H9 (cell line): Measurements from ENCODE around the gene NDRG4. TPM values are rescaled to one million over a fixed set of nuclear protein-coding genes. Genes with fewer than 3 reads are reported as not detected.

Source experiments
- DNase-seq: peaks from one replicate; pipeline ENCODE4 v3.0.0-alpha.2; 2017
- H2AFZ ChIP-seq: one replicate; pipeline ENCODE4 v1.6.1; 2013; ENCODE audit warnings: mild to moderate bottlenecking, low read length, control low read depth, moderate library complexity
- H2AK5ac ChIP-seq: 2 replicates; pipeline ENCODE4 v1.6.1; 2013; ENCODE audit warnings: low read length, control low read depth, mixed read lengths; ENCODE audit not compliant: insufficient read length
- H2BK120ac ChIP-seq: one replicate; pipeline ENCODE4 v1.6.1; 2013; ENCODE audit warnings: low read depth, mild to moderate bottlenecking, low read length, control low read depth, inconsistent platforms; ENCODE audit not compliant: poor library complexity, severe bottlenecking
- H2BK12ac ChIP-seq: 2 replicates; pipeline ENCODE4 v1.6.1; 2013; ENCODE audit warnings: low read length, control low read depth, mixed read lengths, low read depth; ENCODE audit not compliant: insufficient read length
- H2BK15ac ChIP-seq: 2 replicates; pipeline ENCODE4 v1.6.1; 2013; ENCODE audit warnings: low read depth, low read length, control low read depth
- H2BK20ac ChIP-seq: one replicate; pipeline ENCODE4 v1.6.1; 2013; ENCODE audit warnings: low read depth, mild to moderate bottlenecking, low read length, control low read depth, inconsistent platforms; ENCODE audit not compliant: poor library complexity, severe bottlenecking
- H2BK5ac ChIP-seq: 2 replicates; pipeline ENCODE4 v1.6.1; 2013; ENCODE audit warnings: low read length, control low read depth, mixed read lengths; ENCODE audit not compliant: insufficient read length
- H3K14ac ChIP-seq: 2 replicates; pipeline ENCODE4 v1.6.1; 2013; ENCODE audit warnings: low read length, control low read depth; ENCODE audit not compliant: insufficient read depth
- H3K18ac ChIP-seq: 2 replicates; pipeline ENCODE4 v1.6.1; 2013; ENCODE audit warnings: low read depth, mild to moderate bottlenecking, mixed read lengths, low read length, control low read depth; ENCODE audit not compliant: insufficient read length
- H3K23ac ChIP-seq: 2 replicates; pipeline ENCODE4 v1.6.1; 2013; ENCODE audit warnings: low read length, control low read depth, mixed read lengths, low read depth; ENCODE audit not compliant: insufficient read length
- H3K23me2 ChIP-seq: 2 replicates; pipeline ENCODE4 v1.6.1; 2013; ENCODE audit warnings: low read depth, mild to moderate bottlenecking, mixed read lengths, low read length, control low read depth; ENCODE audit not compliant: insufficient read length, poor library complexity, severe bottlenecking
- H3K27ac ChIP-seq: 2 replicates; pipeline ENCODE4 v1.5.1; 2013; ENCODE audit warnings: low read length, control low read depth, mixed read lengths, low read depth; ENCODE audit not compliant: insufficient read length
- H3K27me3 ChIP-seq: 2 replicates; pipeline ENCODE4 v1.6.1; 2013; ENCODE audit warnings: low read length, control low read depth, inconsistent platforms; ENCODE audit not compliant: insufficient read depth
- H3K4ac ChIP-seq: 2 replicates; pipeline ENCODE4 v1.6.1; 2013; ENCODE audit warnings: low read depth, mild to moderate bottlenecking, control low read depth, inconsistent platforms, low read length, moderate library complexity
- H3K4me1 ChIP-seq: 2 replicates; pipeline ENCODE4 v1.6.1; 2013; ENCODE audit warnings: low read length, control low read depth, inconsistent platforms; ENCODE audit not compliant: insufficient read depth
- H3K4me2 ChIP-seq: 2 replicates; pipeline ENCODE4 v1.6.1; 2013; ENCODE audit warnings: low read length, control low read depth, mixed read lengths; ENCODE audit not compliant: insufficient read length, insufficient read depth
- H3K56ac ChIP-seq: 2 replicates; pipeline ENCODE4 v1.6.1; 2013; ENCODE audit warnings: low read depth, mild to moderate bottlenecking, mixed read lengths, low read length, control low read depth; ENCODE audit not compliant: insufficient read length
- H3K79me1 ChIP-seq: 2 replicates; pipeline ENCODE4 v1.6.1; 2013; ENCODE audit warnings: low read depth, mild to moderate bottlenecking, moderate library complexity, low read length, control low read depth, inconsistent platforms; ENCODE audit not compliant: insufficient read depth, poor library complexity, severe bottlenecking
- H3K79me2 ChIP-seq: 2 replicates; pipeline ENCODE4 v1.6.1; 2013; ENCODE audit warnings: low read length, control low read depth, inconsistent platforms; ENCODE audit not compliant: insufficient read depth
- H3K9ac ChIP-seq: 2 replicates; pipeline ENCODE4 v1.6.1; 2013; ENCODE audit warnings: low read length, control low read depth, mixed read lengths; ENCODE audit not compliant: insufficient read length; ENCODE audit errors: extremely low read depth
- H3K9me3 ChIP-seq: one replicate; pipeline ENCODE4 v1.6.1; 2013; ENCODE audit warnings: low read depth, low read length, inconsistent platforms; ENCODE audit not compliant: control insufficient read depth
- H3T11ph ChIP-seq: one replicate; pipeline ENCODE4 v1.6.1; 2013; ENCODE audit warnings: mild to moderate bottlenecking, low read length, control low read depth, inconsistent platforms
- H4K20me1 ChIP-seq: one replicate; pipeline ENCODE4 v1.6.1; 2013; ENCODE audit not compliant: control insufficient read depth, insufficient read length, insufficient read depth
- H4K5ac ChIP-seq: 2 replicates; pipeline ENCODE4 v1.6.1; 2013; ENCODE audit warnings: low read depth, mild to moderate bottlenecking, mixed read lengths, low read length, control low read depth; ENCODE audit not compliant: insufficient read length
- H4K8ac ChIP-seq: replicated peaks from 2 replicates; pipeline ENCODE4 v1.6.1; 2013; ENCODE audit warnings: low read length, control low read depth, mixed read lengths, low read depth; ENCODE audit not compliant: insufficient read length
- H4K91ac ChIP-seq: 2 replicates; pipeline ENCODE4 v1.6.1; 2013; ENCODE audit warnings: low read depth, mild to moderate bottlenecking, moderate library complexity, mixed read lengths, low read length, control low read depth; ENCODE audit not compliant: insufficient read length
- H3K27ac Mint-ChIP-seq, 3 experiments: 2 replicates in 2 of 3; 3 replicates in 1 of 3; pipeline ENCODE4 v1.8.0; 2020 to 2021; ENCODE audit warnings: mixed read lengths in 3 of 3, mild to moderate bottlenecking in 1 of 3, moderate library complexity in 1 of 3
- H3K27me3 Mint-ChIP-seq: 2 replicates; pipeline ENCODE4 v1.8.0; 2021; ENCODE audit warnings: low read depth, mild to moderate bottlenecking, moderate library complexity, mixed read lengths
- H3K36me3 Mint-ChIP-seq, 3 experiments: 2 replicates in 2 of 3; 3 replicates in 1 of 3; pipeline ENCODE4 v1.8.0; 2020 to 2021; ENCODE audit warnings: low read depth in 3 of 3, mixed read lengths in 3 of 3; ENCODE audit not compliant: insufficient read depth in 1 of 3
- H3K4me1 Mint-ChIP-seq, 2 experiments: 2 replicates each; pipeline ENCODE4 v1.8.0; 2020; ENCODE audit warnings: mixed read lengths in 2 of 2
- H3K4me3 Mint-ChIP-seq, 2 experiments: 2 replicates in 1 of 2; 3 replicates in 1 of 2; pipeline ENCODE4 v1.8.0; 2020 to 2021; ENCODE audit warnings: mild to moderate bottlenecking in 2 of 2, mixed read lengths in 2 of 2, moderate library complexity in 1 of 2
- H3K9me3 Mint-ChIP-seq, 2 experiments: 2 replicates in 1 of 2; 3 replicates in 1 of 2; pipeline ENCODE4 v1.8.0; 2020; ENCODE audit warnings: mild to moderate bottlenecking in 2 of 2, mixed read lengths in 2 of 2, moderate library complexity in 1 of 2
- CTCF ChIP-seq: fragments of 200-600 bp; sonication (generic); conservative IDR thresholded peaks from 3 replicates; pipeline ENCODE4 v1.8.0; 2021; ENCODE audit warnings: antibody characterized with exemption, mild to moderate bottlenecking
- WGBS: extraction: QIAGEN DNeasy Blood & Tissue Kit; methylation state at CpG from one replicate; pipeline ENCODE4 v1.1.7; 2013; ENCODE audit warnings: missing lambda C conversion rate, low lambda C conversion rate, mixed read lengths; ENCODE audit not compliant: insufficient read length; ENCODE audit errors: extremely low coverage; 5-methylcytosine and 5-hydroxymethylcytosine counted together
- total RNA-seq: library from RNA; stranded (reverse); gene quantifications from 2 replicates; pipeline ENCODE4 v1.2.1, GENCODE V29; 2021

The NDRG4 gene
- total RNA-seq, 1 experiment from 2014 or later: 18.6 TPM

DNA sequence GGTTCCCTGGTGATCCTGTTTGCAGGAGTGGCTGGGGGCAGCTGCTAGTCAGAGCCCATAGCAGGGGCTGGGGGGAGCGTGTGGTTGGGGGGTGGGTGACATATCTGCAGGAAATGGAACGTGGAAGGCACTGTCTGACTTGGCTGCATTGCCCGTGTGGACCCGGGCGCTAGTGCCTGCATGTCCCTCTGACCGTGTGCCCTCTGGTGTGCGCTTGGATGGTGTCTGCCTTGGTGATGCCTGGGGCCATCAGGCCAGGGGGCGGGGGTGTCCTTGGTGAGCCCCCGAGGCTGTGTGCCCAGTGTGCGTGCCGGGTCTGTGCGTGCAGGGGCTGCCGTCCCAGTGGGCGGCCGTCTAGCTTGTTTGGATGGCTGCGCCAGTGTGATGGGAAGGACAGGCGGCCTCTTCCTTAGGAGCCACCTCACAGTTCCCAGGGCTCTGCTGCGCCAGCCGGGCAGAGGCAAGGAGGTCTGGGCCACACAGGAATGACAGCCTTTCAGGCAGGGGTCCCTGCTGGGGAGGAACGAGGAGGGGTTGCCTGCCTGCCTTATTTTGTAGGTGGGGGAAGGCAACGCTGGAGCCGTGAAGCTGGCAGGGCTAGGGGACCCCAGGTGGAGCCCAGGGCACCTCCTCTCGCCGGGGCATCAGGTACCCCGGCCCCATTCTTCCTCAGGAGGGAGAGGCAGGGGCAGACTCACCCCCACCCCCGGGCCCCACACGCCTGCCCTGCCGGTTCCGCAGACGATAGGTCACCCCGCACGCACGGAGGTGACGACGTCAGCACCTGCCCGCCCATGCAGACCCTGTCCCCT, 693 bp downstream of the NDRG4 start:
- H2BK15ac ChIP-seq: no peak overlapping the region
- TF ChIP-seq CTCF: no peak
- no CpG with 5 or more reads among the region's 36 CpGs for WGBS
- Mint-ChIP-seq H3K4me1 (peaks cover 13 to 27% of the 10 kb centered on the region in 2 experiments), H3K9me3 (no peaks in the 10 kb centered on the region; a peak in 1 of 5 replicates), H3K36me3 (no peaks in the 10 kb centered on the region), H3K4me3 (peak overlapping the region; percentile 76 to 93), H3K27ac (peak overlapping the region in 2 of 3 experiments; percentile 65 to 98; a peak in 3 of 7 replicates), H3K27me3 (peaks cover 36% of the 10 kb centered on the region)
- no peak overlapping the region for H4K5ac ChIP-seq
- H3K4me2 ChIP-seq: peak overlapping the region; percentile 78
- no peak overlapping the region for H3K23ac ChIP-seq
- no peaks in the 10 kb centered on the region for H3K79me1 ChIP-seq
- H4K20me1 ChIP-seq: no peaks in the 10 kb centered on the region
- no peaks in the 10 kb centered on the region for H3K9me3 ChIP-seq
- 0 out of 2 replicates have a peak, but pooled peaks cover 3% of the 10 kb centered on the region for H3K4me1 ChIP-seq
- H3T11ph ChIP-seq: no peak overlapping the region
- H2AK5ac ChIP-seq: no peak overlapping the region
- H2BK12ac ChIP-seq: no peak overlapping the region
- H3K27ac ChIP-seq: no peak overlapping the region
- H3K9ac ChIP-seq: no peak overlapping the region
- H3K4ac ChIP-seq: no peak overlapping the region
- H3K27me3 ChIP-seq: no peaks in the 10 kb centered on the region
- no peak overlapping the region for H4K91ac ChIP-seq
- no peaks in the 10 kb centered on the region for H3K79me2 ChIP-seq
- H2BK120ac ChIP-seq: no peak overlapping the region
- peak; percentile 56 for DNase-seq
- no peak overlapping the region for H2BK20ac ChIP-seq
- H3K23me2 ChIP-seq: peaks cover 20% of the 10 kb centered on the region
- no peak overlapping the region for H3K14ac ChIP-seq
- no peak overlapping the region for H4K8ac ChIP-seq
- H3K18ac ChIP-seq: peak overlapping the region; percentile 71
- no peak overlapping the region for H2AFZ ChIP-seq
- H3K56ac ChIP-seq: no peak overlapping the region
- no peak overlapping the region for H2BK5ac ChIP-seq
